Fibroblast of peridontal ligament (primary cell): Measurements from ENCODE around the gene ZNF24.

Source experiments
- DNase-seq: peaks from one replicate; pipeline ENCODE4 v3.0.0-alpha.2; 2010; ENCODE audit errors: extremely low read depth

Gene ZNF24

DNA sequence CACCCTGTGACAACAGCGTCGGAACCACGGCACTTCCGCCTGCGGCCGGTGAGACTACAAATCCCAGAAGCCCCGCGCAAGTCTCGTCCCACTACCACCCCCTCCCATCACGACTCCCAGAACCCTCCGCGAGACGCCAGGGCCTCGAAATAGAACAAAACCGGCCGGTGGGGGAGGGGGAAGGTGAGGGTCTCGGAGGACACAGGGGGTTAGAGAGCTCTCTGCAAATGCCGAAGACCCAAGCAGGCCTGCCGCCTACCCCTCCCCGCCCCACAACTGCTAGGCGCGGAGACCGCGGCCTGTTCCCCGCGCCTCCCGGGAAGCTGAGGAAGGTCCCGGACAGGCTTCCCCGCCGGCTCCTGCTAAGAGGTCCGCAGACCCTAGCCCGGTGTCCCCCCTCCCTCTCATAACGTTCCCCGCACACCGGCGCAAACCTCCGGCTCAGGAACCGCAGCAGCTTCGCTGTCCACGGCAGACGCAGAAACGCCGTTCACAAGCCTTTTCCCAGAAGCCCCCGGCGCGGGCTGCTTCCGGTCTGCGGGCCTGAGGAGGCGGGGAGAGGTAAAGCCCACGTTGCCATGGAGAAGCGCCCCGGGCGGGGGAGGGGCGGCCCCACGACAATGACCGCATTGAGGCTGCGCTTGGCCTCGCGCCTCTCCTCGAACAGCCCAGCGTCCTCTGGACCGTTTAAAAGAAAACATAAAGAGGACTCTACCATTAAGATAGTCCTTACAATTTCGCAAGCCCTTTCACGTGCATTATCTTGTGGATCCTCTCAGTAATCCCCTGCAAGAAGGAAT, at the start of gene ZNF24:
Gene ZNF24, minus strand, starts transcription at position 485 of the 800 bp plus-strand sequence. CDS start 3,770 bp downstream, outside the sequence.
- DNase-seq: peak; percentile 86

DNA sequence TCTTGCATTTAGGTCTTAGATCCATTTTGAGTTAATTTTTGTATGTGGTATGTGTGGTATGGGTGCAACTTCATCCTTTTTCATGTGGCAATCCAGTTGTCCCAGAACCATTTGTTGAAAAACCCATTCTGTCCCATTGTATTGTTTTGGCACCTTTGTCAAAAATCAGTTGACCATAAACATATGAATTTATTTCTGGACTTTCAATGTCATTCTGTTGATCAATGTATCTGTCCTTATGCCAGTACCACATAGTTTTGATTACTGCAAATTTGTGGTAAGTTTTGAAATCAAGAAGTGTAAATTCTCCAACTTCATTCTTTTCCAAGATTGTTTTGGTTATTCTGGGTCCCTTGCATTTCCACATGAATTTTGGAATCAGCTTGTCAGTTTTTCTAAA, 49.5 kb upstream of the ZNF24 start:
- DNase-seq: peak; percentile 64

DNA sequence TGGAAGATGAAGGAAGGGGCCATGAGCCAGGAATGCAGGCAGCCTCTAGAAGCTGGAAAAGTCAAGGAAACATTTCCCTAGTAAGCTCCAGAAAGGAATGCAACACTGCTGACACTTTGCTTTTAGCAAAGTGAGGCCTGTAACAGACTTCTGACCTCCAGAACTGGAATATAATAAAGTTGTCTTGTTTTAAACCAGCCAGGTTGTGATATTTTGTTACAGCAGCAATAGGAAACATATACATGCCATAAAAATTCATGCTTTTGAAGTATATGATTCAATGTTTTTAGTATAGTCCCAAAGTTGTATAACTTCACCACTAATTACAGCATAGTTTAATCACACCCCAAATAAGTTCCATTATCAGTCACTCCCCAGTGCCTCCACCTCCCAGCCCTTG, 48.2 kb upstream of the ZNF24 start:
- DNase-seq: no peak

DNA sequence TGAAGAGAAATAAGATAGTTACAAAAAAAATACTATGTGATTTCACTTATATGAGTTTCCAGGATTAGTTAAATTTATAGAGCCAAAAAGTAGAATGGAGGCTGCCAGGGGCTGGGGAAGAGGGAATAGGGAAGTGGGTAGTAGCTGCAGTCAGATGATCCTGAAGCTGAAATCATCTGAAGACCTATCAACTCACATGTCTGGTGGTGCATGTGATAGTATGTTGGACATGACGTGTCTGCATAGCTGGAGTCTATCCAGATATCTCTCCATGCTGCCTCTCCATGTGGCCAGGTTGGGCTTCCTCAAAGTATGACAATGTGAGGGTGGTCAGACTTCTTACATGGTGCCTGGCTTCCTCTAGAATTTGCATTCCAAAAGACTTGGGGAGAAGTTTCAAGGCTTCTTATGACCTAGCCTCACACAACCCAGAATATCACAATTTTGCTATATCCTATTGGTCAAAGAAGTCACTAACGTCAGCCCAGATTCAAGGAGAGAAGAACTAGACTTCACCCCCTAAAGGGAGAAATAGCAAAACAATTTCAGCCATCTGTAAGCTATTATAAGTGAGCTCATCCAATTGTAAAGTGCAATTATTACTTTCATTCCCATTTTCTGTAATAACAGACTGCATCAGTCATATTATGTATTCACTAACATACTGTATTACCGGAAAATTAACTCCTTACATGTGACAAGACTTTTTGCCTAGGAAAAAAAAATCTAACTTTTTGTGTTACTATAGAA, 46.9 kb upstream of the ZNF24 start:
- DNase-seq: peak; percentile 56

- DNase-seq: peak; percentile 93
Measured at GRCh38 chr18:35389095-35389618, 44.9 kb upstream of the ZNF24 start.

DNA sequence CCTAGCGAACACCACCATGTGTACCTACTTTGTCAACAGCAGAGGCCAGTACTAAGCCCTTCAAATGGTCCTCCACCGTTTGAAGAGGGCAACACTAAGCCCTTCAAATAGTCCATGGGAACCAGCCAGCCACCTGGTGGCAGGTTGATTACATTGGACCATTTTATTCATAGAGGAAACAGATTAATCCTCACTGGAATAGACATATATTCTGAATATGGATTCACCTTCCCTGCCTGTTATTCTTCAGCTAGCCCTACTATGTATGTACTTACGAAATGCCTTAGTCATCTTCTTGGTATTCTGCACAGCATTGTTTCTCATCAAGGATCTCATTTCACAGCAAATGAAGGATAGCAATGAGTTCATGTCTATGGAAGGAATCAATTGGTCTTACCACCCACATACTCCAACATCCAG, 42.9 kb upstream of the ZNF24 start:
- peak; percentile 50 for DNase-seq

- DNase-seq: peak; percentile 93
Measured at GRCh38 chr18:35386600-35387100, 42.4 kb upstream of the ZNF24 start.

DNA sequence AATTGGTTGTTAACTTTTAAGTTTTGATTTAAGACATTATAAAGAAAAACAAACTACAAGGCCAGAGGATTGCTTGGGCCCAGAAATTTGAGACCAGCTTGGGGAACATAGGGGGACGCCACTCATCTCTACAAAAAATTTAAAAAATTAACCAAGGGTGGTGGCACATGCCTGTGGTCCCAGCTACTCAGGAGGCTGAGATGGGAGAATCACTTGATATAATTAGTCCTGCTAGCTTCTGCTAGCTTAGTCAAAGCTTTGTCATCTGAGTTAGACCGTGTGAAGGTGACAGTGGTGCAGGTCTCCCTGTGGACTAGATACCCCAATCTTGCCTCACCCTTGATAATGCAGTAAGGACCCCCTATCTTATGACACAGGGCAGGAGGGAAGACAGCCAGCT, 38.9 kb upstream of the ZNF24 start:
- DNase-seq: no peak

DNA sequence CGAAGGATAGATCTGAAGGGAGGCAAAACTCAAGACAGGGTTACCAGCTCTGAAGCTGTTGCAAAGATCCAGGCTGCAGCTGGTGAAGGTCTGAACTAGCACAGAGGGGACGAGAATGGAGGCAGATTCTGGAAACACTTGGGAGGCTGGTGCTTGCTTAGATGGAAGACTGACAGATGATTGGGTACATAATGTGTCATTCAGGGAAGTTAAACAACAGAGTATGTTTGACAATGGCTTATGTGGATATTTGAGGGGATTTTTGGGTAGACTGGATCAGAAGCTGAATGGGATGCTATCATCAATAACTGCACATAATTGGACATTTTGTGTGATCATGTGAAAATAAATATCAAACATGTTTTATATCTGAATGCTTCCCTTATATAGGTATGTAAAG, 35.2 kb upstream of the ZNF24 start:
- DNase-seq: no peak

DNA sequence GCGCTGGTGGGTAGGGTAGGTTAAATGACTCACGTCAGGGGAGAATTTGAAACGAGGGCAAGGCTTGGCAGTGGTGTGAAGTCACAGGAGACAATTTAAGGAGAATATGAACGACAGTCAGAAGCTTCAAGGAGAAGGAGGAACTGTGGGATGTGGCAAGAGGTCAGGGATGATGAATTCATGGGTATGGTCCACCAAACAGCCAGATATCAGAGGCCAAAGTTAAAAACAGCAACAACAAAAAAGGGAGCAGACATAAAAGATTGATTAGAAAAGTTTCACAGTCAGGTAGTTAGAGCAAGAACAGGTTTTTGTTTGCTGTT, 34.3 kb upstream of the ZNF24 start:
- DNase-seq: no peak

DNA sequence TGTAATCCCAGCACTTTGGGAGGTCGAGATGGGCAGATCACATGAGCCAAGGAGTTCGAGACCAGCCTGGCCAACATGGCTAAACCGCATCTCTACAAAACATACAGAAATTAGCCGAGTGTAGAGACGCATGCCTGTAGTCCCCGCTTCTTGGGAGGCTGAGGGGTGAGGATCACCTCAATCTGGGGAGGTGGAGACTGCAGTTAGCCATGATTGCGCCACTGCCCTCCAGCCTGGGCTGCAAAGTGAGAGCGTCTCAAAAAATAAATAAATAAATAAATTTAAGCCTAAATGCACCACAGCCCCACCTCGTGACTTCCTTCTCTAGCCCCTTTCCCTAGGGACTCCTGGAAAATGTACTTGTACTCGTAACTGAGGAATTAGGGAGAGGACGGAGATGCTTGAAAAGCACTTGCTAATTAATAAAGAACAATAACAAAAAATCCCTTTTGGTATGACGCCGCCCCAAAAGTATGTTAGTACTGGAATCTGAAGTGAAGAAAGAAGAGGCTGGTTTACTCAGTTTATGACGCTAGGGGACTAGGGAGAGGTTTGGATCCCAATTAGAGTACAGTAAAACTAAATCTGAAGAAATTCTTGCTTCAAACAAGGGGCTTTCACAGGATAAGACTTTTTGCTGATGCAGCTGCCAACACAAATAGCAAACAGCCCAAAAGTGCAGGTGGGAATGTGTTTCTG, 33.8 kb upstream of the ZNF24 start:
- peak; percentile 18 for DNase-seq

GRCh38 chr18:35376742-35377695, 32.8 kb upstream of the ZNF24 start, which contains the start of gene ZNF396:
Gene ZNF396, minus strand, starts transcription at chr18:35377337. Its CDS starts 3,045 bp downstream, at chr18:35374292.
- DNase-seq: peak; percentile 36

- no peak for DNase-seq
Measured at GRCh38 chr18:35376393-35376741, 32.1 kb upstream of the ZNF24 start.

DNA sequence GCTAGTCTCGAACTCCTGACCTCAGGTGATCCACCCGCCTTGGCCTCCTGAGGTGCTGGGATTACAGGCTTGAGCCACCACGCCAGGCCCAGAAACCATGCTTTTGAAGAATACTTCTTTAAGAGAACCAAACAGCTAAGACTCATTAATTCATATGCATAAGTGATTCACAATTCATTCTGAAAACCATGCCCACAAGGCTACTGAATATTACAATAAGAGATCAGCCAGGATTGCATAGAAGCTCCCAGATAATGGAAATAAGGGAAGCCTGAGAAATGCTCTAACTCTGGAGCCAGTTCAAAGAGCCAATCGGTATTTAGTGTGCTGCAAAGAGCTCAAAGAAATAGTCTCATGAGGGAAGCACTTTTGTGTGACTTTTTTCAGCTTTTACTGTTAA, 30.5 kb upstream of the ZNF24 start:
- no peak for DNase-seq

DNA sequence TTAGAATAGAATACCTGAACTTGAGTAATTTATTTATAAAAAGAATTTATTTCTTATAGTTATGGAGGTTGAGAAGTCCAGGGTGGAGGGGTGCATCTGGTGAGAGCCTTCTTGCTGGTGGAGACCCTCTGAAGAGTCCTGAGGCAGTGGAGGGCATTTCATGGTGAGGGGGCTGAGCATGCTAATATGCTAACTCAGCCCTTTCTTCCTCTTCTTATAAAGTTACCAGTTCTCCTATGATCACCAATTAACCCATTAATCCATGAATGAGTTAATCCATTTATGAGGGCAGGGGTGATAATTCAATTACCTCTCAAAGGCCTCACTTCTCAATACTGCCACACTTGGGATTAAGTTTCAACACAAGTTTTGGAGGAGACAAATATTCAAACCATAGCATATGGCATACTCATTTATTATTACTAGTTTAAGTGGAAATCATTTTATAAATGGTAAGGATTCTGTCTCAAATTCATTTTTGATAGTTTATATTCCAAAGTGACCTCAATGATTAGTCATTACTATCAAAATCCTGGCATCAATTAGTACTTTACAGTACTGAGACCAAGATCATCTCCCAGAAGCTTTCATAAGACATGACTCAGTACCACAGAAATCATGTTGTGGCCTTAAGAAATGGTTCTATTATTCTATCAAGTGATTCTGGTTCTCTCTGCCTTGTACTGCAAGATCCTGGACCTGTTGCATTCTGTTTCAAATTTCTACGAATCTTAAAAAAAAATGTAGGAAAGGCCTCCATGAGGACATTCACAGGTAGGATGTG, 27.4 kb upstream of the ZNF24 start:
- DNase-seq: peak; percentile 90

- DNase-seq: peak; percentile 62
Measured at GRCh38 chr18:35369126-35369525, 24.9 kb upstream of the ZNF24 start.

- DNase-seq: no peak
Measured at GRCh38 chr18:35368595-35368994, 24.4 kb upstream of the ZNF24 start.

GRCh38 chr18:35362531-35362930, 18.3 kb upstream of the ZNF24 start:
- no peak for DNase-seq

GRCh38 chr18:35361570-35362321, 17.5 kb upstream of the ZNF24 start:
- no peak for DNase-seq
